Peyer's patch (tissue), 4 donors: Measurements from ENCODE around the gene KRTAP22-2.

ENCODE experiments used
- CTCF ChIP-seq, 6 experiments: fragments of 450-650 bp in 4 of 6; fragments of 200-600 bp in 2 of 6; sonication (generic) in 1 of 6; IDR thresholded peaks; one replicate each; pipeline ENCODE4 v1.5.1; 2017 to 2019; ENCODE audit warnings: antibody characterized with exemption in 6 of 6, mild to moderate bottlenecking in 3 of 6, moderate library complexity in 1 of 6
- POLR2A ChIP-seq, 2 donors: fragments of 450-650 bp; IDR thresholded peaks; one replicate each; pipeline ENCODE4 v1.5.1; 2017; ENCODE audit warnings: antibody characterized with exemption in 2 of 2, mild to moderate bottlenecking in 2 of 2, moderate library complexity in 2 of 2

GRCh38 chr21:30628109-30628508 is 37.9 kb upstream of the KRTAP22-2 start:
- TF ChIP-seq CTCF (IDR thresholded peaks at IDR 0.05) (no peak), POLR2A (IDR thresholded peaks at IDR 0.05) (no peak)
